Measurements from ENCODE around the gene PPP1R7. TPM values are rescaled to one million over a fixed set of nuclear protein-coding genes. Genes with fewer than 3 reads are reported as not detected.

Gene PPP1R7
- total RNA-seq, 1 donor from 2014 or later: 55.5 TPM

DNA sequence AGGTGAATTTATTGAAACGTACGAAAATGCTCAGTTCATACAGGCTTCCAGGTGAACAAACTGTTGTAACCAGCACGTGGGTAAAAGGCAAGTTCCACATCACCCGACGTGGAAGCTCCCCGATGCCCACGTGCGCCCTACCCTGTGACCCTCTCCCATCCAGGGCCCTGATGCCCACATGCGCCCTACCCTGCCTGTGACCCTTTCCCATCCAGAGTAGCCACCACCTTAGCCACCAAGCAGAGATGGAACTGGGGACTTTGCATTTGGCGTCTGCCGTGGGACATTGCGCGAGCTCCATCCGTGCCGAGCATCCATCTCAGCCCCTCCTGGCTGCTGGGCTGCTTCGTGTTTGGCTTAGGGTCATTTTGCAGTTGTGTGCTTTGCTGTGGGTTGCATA lies 75.7 kb downstream of the PPP1R7 start:
- no peak overlapping the region for H3K4me3 Mint-ChIP-seq (ENCODE audit: unreplicated experiment)
- H3K27me3 Mint-ChIP-seq (ENCODE audit: unreplicated experiment): no peaks in the 10 kb centered on the region
- H3K4me1 Mint-ChIP-seq (ENCODE audit: unreplicated experiment): peaks cover 12% of the 10 kb centered on the region
- no peak for DNase-seq (ENCODE audit: extremely low spot score, unreplicated experiment)
- H3K9me3 Mint-ChIP-seq (ENCODE audit: unreplicated experiment): no peaks in the 10 kb centered on the region
- H3K36me3 Mint-ChIP-seq (ENCODE audit: unreplicated experiment): peaks cover 26% of the 10 kb centered on the region
- H3K27ac Mint-ChIP-seq (ENCODE audit: unreplicated experiment): no peak overlapping the region
- TF ChIP-seq CTCF (IDR thresholded peaks at IDR 0.05): no peak

- Mint-ChIP-seq H3K4me1 (ENCODE audit: unreplicated experiment) (peaks cover 12% of the 10 kb centered on the region), H3K27me3 (ENCODE audit: unreplicated experiment) (no peaks in the 10 kb centered on the region), H3K36me3 (ENCODE audit: unreplicated experiment) (peaks cover 34% of the 10 kb centered on the region), H3K27ac (ENCODE audit: unreplicated experiment) (peak overlapping the region; percentile 34), H3K9me3 (ENCODE audit: unreplicated experiment) (no peaks in the 10 kb centered on the region), H3K4me3 (ENCODE audit: unreplicated experiment) (no peak overlapping the region)
- DNase-seq (ENCODE audit: extremely low spot score, unreplicated experiment): no peak
- TF ChIP-seq CTCF (IDR thresholded peaks at IDR 0.05): no peak
Observed at GRCh38 chr2:241226723-241227572, 76.7 kb downstream of the PPP1R7 start.

DNA sequence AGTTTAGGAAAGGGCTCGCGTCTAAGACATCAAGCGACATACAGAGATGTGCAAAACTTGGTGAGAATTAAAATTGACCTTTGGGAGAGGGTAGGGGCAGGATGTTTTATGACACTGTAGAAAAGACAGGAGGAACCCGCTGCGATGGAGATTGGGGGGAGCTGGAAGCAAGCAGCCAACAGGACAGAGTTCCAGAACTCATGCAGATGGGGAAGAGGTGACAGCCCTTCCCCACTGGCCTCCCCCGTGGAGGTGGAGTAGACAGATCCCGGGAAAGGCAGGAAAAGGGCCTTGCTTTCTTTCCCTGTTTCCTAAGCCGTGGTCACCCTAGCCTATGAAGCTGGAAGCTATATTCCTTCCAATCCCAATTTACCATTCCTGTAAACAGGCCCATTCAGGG lies 77.3 kb downstream of the PPP1R7 start:
- Mint-ChIP-seq H3K9me3 (ENCODE audit: unreplicated experiment) (no peaks in the 10 kb centered on the region), H3K4me1 (ENCODE audit: unreplicated experiment) (peaks cover 13% of the 10 kb centered on the region), H3K4me3 (ENCODE audit: unreplicated experiment) (no peak overlapping the region), H3K36me3 (ENCODE audit: unreplicated experiment) (peaks cover 40% of the 10 kb centered on the region), H3K27me3 (ENCODE audit: unreplicated experiment) (no peaks in the 10 kb centered on the region), H3K27ac (ENCODE audit: unreplicated experiment) (peak overlapping the region; percentile 34)
- no peak for TF ChIP-seq CTCF (IDR thresholded peaks at IDR 0.05)
- DNase-seq (ENCODE audit: extremely low spot score, unreplicated experiment): no peak

- no peak for TF ChIP-seq CTCF (IDR thresholded peaks at IDR 0.05)
- Mint-ChIP-seq H3K36me3 (ENCODE audit: unreplicated experiment) (peaks cover 45% of the 10 kb centered on the region), H3K4me1 (ENCODE audit: unreplicated experiment) (peaks cover 14% of the 10 kb centered on the region), H3K9me3 (ENCODE audit: unreplicated experiment) (no peaks in the 10 kb centered on the region), H3K27ac (ENCODE audit: unreplicated experiment) (peak overlapping the region; percentile 2), H3K27me3 (ENCODE audit: unreplicated experiment) (no peaks in the 10 kb centered on the region), H3K4me3 (ENCODE audit: unreplicated experiment) (no peak overlapping the region)
- no peak for DNase-seq (ENCODE audit: extremely low spot score, unreplicated experiment)
Observed at GRCh38 chr2:241228081-241228859, 78.0 kb downstream of the PPP1R7 start.

All from osteocyte (in vitro differentiated cells).